Stimulated activated CD4-positive, alpha-beta T cell treated with anti-CD3 and anti-CD28 coated beads, Interleukin-4, amount 100 ng/mL, for 24 hours (primary cell): Measurements from ENCODE around the gene KLHL14.

Experiments used
- DNase-seq: peaks from one replicate; pipeline ENCODE4 v3.0.0-alpha.2; 2020

KLHL14 gene

DNA sequence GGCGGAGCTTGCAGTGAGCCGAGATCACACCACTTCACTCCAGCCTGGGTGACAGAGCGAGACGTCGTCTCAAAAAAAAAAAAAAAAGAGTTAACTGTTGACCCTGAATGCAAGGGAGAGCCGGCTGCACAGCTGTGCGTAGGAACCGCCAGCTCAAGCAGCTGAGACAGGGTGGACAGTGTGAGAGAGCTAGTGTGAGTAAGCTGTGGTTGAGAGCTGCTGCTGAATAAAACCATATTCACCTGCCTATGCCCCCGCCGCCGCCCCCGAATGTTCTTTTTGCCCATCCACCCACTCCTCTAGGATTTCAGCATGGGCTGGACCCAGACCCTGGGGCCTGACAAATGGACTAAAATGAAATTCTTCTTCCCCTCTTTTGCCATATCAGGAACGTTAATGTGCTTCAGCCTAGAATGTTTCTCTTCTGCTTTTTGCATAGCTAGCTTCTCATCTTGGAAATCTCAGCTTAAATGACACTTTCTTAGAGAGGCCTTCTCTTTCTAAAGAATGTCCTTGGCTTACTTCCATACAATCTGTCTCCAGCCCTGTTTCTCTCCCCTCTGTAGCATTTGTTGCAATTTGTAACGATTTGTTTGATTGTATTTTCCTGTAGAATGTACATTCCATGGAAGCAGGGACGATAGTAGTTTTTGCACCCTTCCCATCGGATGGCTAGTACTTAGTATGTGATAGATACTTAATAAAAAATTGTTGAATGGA, 142.7 kb downstream of the KLHL14 start:
- no peak for DNase-seq

DNA sequence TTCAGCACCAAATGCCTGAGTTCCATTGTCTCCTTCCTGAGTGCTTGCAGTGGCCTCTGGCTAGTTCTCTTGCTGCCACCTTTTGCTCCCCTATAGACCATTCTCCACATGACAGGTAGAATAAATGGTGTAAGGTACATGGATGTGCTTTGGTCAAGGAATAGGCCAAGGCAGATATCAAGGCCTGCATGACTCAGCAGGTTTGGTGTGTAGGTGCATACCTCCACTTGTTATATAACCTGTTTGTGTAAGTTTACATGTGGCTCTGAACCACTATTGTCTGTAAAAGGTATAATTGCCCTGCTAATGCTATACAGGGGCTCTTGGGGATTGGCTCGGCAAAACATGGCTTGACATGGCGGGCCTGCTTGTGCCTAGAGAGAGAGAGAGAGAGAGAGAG, 143.5 kb downstream of the KLHL14 start:
- no peak for DNase-seq

GRCh38 chr18:32624182-32624723, 148.6 kb downstream of the KLHL14 start:
- DNase-seq = no peak

GRCh38 chr18:32623563-32623962, 149.3 kb downstream of the KLHL14 start:
- DNase-seq = no peak
